ENCODE measurements around the gene BCO1. TPM values are rescaled to one million over a fixed set of nuclear protein-coding genes. Genes with fewer than 3 reads are reported as not detected.

The BCO1 gene
- total RNA-seq, 4 donors from 2014 or later: not detected

DNA sequence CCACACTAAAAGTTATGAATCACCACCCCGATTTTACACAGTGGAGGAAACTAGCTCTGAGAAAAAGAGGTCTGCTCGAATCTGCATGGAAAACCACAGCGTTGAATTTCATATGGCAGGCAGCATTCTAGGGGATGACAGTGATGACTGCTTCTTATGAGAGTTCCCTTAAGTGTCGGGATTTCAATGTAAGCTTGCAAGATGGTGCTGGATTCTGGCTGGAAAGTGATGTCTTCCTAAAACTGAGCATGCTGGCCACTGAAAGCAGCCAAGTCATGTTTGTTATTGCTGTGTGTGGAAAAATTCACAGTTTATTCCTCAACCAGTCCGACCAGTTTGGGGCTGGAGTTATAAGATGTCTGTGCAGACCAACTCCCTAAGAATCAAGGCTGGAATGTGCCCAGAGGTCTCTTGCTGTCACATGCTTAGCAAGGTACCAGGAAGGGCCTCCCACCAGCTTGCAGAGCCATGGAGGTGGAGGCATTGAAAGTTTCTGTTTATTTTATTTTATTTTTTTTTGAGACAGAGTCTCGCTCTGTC is 39.1 kb downstream of the BCO1 start:
- Histone ChIP-seq H3K9me3 (no peaks in the 10 kb centered on the region), H3K27ac (no peak overlapping the region), H3K36me3 (no peaks in the 10 kb centered on the region), H3K27me3 (no peaks in the 10 kb centered on the region), H3K4me1 (no peaks in the 10 kb centered on the region), H3K4me3 (no peak overlapping the region)
- in situ Hi-C loops (cut with MboI; ENCODE audit: low sequenced_read_pairs in 4 of 4): no loop called here
- no peak for TF ChIP-seq POLR2A (IDR thresholded peaks at IDR 0.05)
- intact Hi-C loops (cut with DNase I; ENCODE audit: low total_unique reads): no loop called here
- ATAC-seq (no peak), DNase-seq (no peak)

DNA sequence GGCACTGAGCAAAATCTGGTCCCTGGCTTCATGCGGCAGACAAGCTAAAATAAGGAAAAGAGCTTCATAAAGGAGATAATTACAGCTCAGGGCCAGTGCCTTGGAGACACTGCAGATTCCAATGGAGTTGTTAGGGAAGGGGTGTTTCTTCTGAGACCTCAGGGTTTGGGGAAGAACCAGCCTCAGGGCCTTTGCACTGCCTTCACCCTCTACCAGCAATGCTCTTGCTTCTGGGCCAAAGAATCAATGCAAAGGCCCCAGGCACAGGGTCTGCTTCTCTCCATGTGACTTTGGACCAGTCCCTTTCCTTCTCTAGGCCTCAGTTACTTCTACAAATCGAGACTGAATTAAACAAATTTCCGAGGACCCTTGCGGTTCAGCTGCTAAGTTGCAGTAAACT is 40.0 kb downstream of the BCO1 start:
- no peaks in the 10 kb centered on the region for H3K4me1 ChIP-seq
- no peaks in the 10 kb centered on the region for H3K27me3 ChIP-seq
- in situ Hi-C loops (cut with MboI; ENCODE audit: low sequenced_read_pairs in 4 of 4): no loop called here

DNA sequence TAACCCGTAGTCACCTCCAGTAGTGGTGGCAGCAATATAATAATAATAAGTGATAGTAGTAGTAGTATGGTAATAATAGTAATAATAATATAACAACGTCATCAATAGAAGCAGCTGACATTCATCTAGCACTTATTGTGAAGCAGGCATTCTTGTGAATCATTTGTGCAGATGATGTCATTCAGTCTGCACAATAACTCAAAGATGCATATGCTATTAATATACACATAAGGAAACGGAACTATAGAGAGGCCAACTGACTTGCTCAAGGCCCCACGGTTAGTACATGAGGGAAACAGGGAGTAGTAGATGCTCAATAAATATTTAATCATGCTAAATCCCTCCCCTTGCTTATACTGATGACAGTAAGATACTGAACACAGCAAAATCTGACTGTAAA is 40.9 kb downstream of the BCO1 start:
- no peak for ATAC-seq
- no peak overlapping the region for H3K4me3 ChIP-seq
- intact Hi-C loops (cut with DNase I; ENCODE audit: low total_unique reads): no loop called here
- H3K9me3 ChIP-seq: no peaks in the 10 kb centered on the region
- in situ Hi-C loops (cut with MboI; ENCODE audit: low sequenced_read_pairs in 4 of 4): no loop called here
- no peaks in the 10 kb centered on the region for H3K4me1 ChIP-seq
- no peak for DNase-seq
- H3K27me3 ChIP-seq: no peaks in the 10 kb centered on the region
- H3K27ac ChIP-seq: no peak overlapping the region
- H3K36me3 ChIP-seq: no peaks in the 10 kb centered on the region
- TF ChIP-seq, protein P1, sequence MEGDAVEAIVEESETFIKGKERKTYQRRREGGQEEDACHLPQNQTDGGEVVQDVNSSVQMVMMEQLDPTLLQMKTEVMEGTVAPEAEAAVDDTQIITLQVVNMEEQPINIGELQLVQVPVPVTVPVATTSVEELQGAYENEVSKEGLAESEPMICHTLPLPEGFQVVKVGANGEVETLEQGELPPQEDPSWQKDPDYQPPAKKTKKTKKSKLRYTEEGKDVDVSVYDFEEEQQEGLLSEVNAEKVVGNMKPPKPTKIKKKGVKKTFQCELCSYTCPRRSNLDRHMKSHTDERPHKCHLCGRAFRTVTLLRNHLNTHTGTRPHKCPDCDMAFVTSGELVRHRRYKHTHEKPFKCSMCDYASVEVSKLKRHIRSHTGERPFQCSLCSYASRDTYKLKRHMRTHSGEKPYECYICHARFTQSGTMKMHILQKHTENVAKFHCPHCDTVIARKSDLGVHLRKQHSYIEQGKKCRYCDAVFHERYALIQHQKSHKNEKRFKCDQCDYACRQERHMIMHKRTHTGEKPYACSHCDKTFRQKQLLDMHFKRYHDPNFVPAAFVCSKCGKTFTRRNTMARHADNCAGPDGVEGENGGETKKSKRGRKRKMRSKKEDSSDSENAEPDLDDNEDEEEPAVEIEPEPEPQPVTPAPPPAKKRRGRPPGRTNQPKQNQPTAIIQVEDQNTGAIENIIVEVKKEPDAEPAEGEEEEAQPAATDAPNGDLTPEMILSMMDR (IDR thresholded peaks at IDR 0.05 in 4 of 5, conservative IDR thresholded peaks at IDR 0.05 in 1 of 5): no peak

More for the DNA sequence above, 40.0 kb downstream of the BCO1 start:
- TF ChIP-seq POLR2A (IDR thresholded peaks at IDR 0.05): no peak
- TF ChIP-seq, protein P1 (IDR thresholded peaks at IDR 0.05 in 4 of 5, conservative IDR thresholded peaks at IDR 0.05 in 1 of 5): no peak
- intact Hi-C loops (cut with DNase I; ENCODE audit: low total_unique reads): no loop called here
- ATAC-seq: no peak
- Histone ChIP-seq H3K36me3 (no peaks in the 10 kb centered on the region), H3K9me3 (no peaks in the 10 kb centered on the region), H3K4me3 (no peak overlapping the region), H3K27ac (no peak overlapping the region)
- DNase-seq: no peak

DNA sequence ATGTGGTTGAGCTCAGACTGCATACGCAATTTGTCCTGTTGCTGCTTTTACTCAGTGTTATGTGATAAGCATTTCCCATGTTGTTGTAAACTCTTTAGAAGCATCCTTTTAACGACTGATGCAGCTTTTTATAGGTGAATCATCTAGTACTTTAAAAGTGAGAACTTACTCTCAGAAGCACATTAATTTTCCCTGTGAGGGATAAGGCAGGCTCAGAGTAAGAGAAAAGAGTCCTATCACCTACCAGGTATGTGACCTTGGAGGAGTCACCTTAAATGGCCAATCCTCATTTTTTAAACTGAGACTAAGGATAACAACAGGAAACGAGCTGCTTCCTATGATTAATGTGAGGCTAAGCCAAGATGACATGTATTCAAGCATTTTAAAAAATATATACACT is 41.9 kb downstream of the BCO1 start:
- no peaks in the 10 kb centered on the region for H3K36me3 ChIP-seq
- no peak for ATAC-seq
- H3K27me3 ChIP-seq: no peaks in the 10 kb centered on the region
- H3K9me3 ChIP-seq: no peaks in the 10 kb centered on the region
- H3K27ac ChIP-seq: no peak overlapping the region
- TF ChIP-seq, protein P1 (IDR thresholded peaks at IDR 0.05 in 4 of 5, conservative IDR thresholded peaks at IDR 0.05 in 1 of 5): no peak
- no peak for TF ChIP-seq POLR2A (IDR thresholded peaks at IDR 0.05)
- H3K4me3 ChIP-seq: no peak overlapping the region
- DNase-seq: no peak
- in situ Hi-C loops (cut with MboI; ENCODE audit: low sequenced_read_pairs in 4 of 4) (no loop called here), intact Hi-C loops (cut with DNase I; ENCODE audit: low total_unique reads) (no loop called here)
- H3K4me1 ChIP-seq: no peaks in the 10 kb centered on the region

DNA sequence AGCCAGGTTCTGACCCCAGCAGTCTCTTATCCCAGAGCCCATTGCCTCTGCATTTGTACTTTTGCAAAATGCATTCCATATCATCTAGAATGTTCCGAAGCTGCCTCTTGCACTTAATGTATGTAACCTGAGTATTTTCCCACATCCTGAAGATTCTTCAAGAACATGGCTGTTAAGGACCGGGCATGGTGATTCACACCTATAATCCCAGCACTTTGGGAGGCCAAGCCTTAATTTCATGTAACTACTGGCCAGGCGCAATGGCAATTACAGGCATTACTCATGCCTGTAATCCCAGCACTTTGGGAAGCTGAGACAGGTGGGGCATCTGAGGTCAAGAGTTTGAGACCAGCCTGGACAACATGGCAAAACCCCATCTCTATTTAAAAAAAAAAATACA is 44.6 kb downstream of the BCO1 start:
- TF ChIP-seq, protein P1 (IDR thresholded peaks at IDR 0.05 in 4 of 5, conservative IDR thresholded peaks at IDR 0.05 in 1 of 5): no peak
- TF ChIP-seq POLR2A (IDR thresholded peaks at IDR 0.05): no peak
- intact Hi-C loops (cut with DNase I; ENCODE audit: low total_unique reads) (no loop called here), in situ Hi-C loops (cut with MboI; ENCODE audit: low sequenced_read_pairs in 4 of 4) (no loop called here)
- Histone ChIP-seq H3K4me3 (no peak overlapping the region), H3K9me3 (no peaks in the 10 kb centered on the region), H3K36me3 (no peaks in the 10 kb centered on the region), H3K27me3 (no peaks in the 10 kb centered on the region), H3K4me1 (no peaks in the 10 kb centered on the region), H3K27ac (no peak overlapping the region)
- ATAC-seq: no peak
- no peak for DNase-seq

Measured in gastrocnemius medialis (tissue), 4 donors.